GM12878 (cell line): Measurements from ENCODE around the gene EIF2B1. TPM values are rescaled to one million over a fixed set of nuclear protein-coding genes. Genes with fewer than 3 reads are reported as not detected.

Experiments used
- ATAC-seq: fragments of 200-7000 bp; cut with Tn5 transposase; 3 replicates; pipeline ENCODE4 v1.9.1; 2020; ENCODE audit warnings: mild to moderate bottlenecking, moderate library complexity
- BruUV-seq: library from RNA; stranded (reverse); fragments of 400-500 nt; replicated peaks from 2 replicates; lab custom pipeline; 2021; lab: Mats Ljungman, UMichigan
- CTCF ChIA-PET: fragments of 300-600 bp; sonication (Branson Sonifier 250); formaldehyde crosslinking; extraction: SDS; loops from one replicate; lab custom pipeline; 2021; ENCODE audit warnings: inconsistent platforms; lab: Yijun Ruan, JAX
- POLR2A ChIA-PET: fragments of 350-600 bp; formaldehyde crosslinking; extraction: SDS; loops from one replicate; lab custom pipeline; 2021; ENCODE audit warnings: inconsistent platforms; lab: Charles Lee
- RAD21 ChIA-PET: fragments of 300-600 bp; sonication (Branson Sonifier 250); formaldehyde crosslinking; loops from one replicate; lab custom pipeline; 2023; ENCODE audit warnings: antibody characterized with exemption; ENCODE audit not compliant: unreplicated experiment; lab: Charles Lee
- SMC1A ChIA-PET: fragments of 300-600 bp; sonication (Branson Sonifier 250); formaldehyde crosslinking; loops from one replicate; lab custom pipeline; 2023; ENCODE audit not compliant: unreplicated experiment, uncharacterized antibody; lab: Charles Lee
- DNase-seq: peaks from one replicate; pipeline ENCODE4 v3.0.0-alpha.2; 2011; ENCODE audit warnings: low read depth, low spot score
- FAIRE-seq: peaks from 3 replicates; lab custom pipeline; 2011; peaks lifted over from hg19 to GRCh38; lab: Jason Lieb, UNC
- H2AFZ ChIP-seq: 2 replicates; pipeline ENCODE4 v1.6.0; 2011; ENCODE audit warnings: low read depth, low read length, control low read depth; ENCODE audit not compliant: control insufficient read depth
- H3K27ac ChIP-seq: 2 replicates; pipeline ENCODE4 v1.5.1; 2011; ENCODE audit warnings: control low read depth; ENCODE audit not compliant: control insufficient read depth, insufficient read depth
- H3K27me3 ChIP-seq, 2 experiments: replicated peaks in 1 of 2; 2 replicates each; pipeline versions ENCODE4 v1.6.0 to v1.6.1; 2011; ENCODE audit warnings: low read length in 1 of 2; ENCODE audit not compliant: control insufficient read depth in 2 of 2, insufficient read depth in 2 of 2
- H3K36me3 ChIP-seq, 2 experiments: 2 replicates each; pipeline ENCODE4 v1.5.1; 2011; ENCODE audit warnings: low read length in 1 of 2; ENCODE audit not compliant: control insufficient read depth in 2 of 2, insufficient read depth in 2 of 2
- H3K4me1 ChIP-seq: 2 replicates; pipeline ENCODE4 v1.6.1; 2011; ENCODE audit warnings: mild to moderate bottlenecking, low read length, moderate library complexity, mixed read lengths; ENCODE audit not compliant: control insufficient read depth, insufficient read depth
- H3K4me2 ChIP-seq: 2 replicates; pipeline ENCODE4 v1.6.0; 2011; ENCODE audit warnings: control low read depth; ENCODE audit not compliant: control insufficient read depth, insufficient read depth
- H3K4me3 ChIP-seq: fragments of 200-600 bp; sonication (generic); 2 replicates; pipeline ENCODE4 v1.5.1; 2016
- H3K79me2 ChIP-seq: 2 replicates; pipeline ENCODE4 v1.6.0; 2011; ENCODE audit warnings: low read length; ENCODE audit not compliant: control insufficient read depth, insufficient read depth
- H3K9ac ChIP-seq: 2 replicates; pipeline ENCODE4 v1.8.0; 2011; ENCODE audit warnings: low read length, control low read depth, mixed read lengths; ENCODE audit not compliant: control insufficient read depth, insufficient read depth
- H3K9me3 ChIP-seq: replicated peaks from 3 replicates; pipeline ENCODE4 v1.5.1; 2011; ENCODE audit warnings: mild to moderate bottlenecking, low read length; ENCODE audit not compliant: control insufficient read depth, insufficient read depth
- H4K20me1 ChIP-seq: 2 replicates; pipeline ENCODE4 v1.6.0; 2011; ENCODE audit not compliant: control insufficient read depth, insufficient read depth
- E4F1 ChIP-seq: fragments of 450-650 bp; IDR thresholded peaks from 2 replicates; pipeline ENCODE4 v1.6.1; 2018; ENCODE audit warnings: borderline replicate concordance, mild to moderate bottlenecking; ENCODE audit not compliant: partially characterized antibody
- EED ChIP-seq: sonication (generic); IDR thresholded peaks from 2 replicates; pipeline ENCODE4 v1.6.1; 2016; ENCODE audit warnings: antibody characterized with exemption, low read depth
- ETV6 ChIP-seq, 2 experiments: fragments of 450-650 bp in 1 of 2; IDR thresholded peaks in 1 of 2; conservative IDR thresholded peaks in 1 of 2; 2 replicates each; pipeline ENCODE4 v1.6.1; 2014; ENCODE audit warnings: antibody characterized with exemption in 1 of 2, borderline replicate concordance in 1 of 2, low read depth in 1 of 2, mild to moderate bottlenecking in 1 of 2, moderate library complexity in 1 of 2
- RFX5 ChIP-seq: IDR thresholded peaks from 2 replicates; pipeline ENCODE4 v1.6.1; 2011; ENCODE audit warnings: low read depth, low read length, improper control_type of control experiment
- WGBS: methylation state at CpG from one replicate; pipeline ENCODE4 v1.1.6; 2016; ENCODE audit warnings: low lambda C conversion rate; ENCODE audit not compliant: insufficient replicate concordance, insufficient coverage; ENCODE audit errors: missing lambda C conversion rate; 5-methylcytosine and 5-hydroxymethylcytosine counted together
- in situ Hi-C: fragments of 300-500 bp; cut with MboI; formaldehyde crosslinking; loops from 9 replicates; pipeline ENCODE4 v1.14.3; 2018; ENCODE audit warnings: mixed read lengths
- intact Hi-C: fragments of 100-400 bp; cut with micrococcal nuclease; formaldehyde crosslinking; loops from one replicate; pipeline ENCODE4 v1.14.2; 2022; ENCODE audit not compliant: unreplicated experiment
- polyA plus RNA-seq, 11 experiments: library from polyadenylated mRNA; depleted of rRNA in 4 of 11; unstranded in 6 of 11; stranded (reverse) in 5 of 11; fragments of >200 nt; fragmentation: Nextera tagmentation in 4 of 11; fragmentation: Illumina TruSeq in 1 of 11; extraction: Ambion mirVana in 4 of 11; extraction: Trizol in 1 of 11; gene quantifications; 1 replicate in 1 of 11; 2 replicates in 10 of 11; pipeline versions ENCODE4 v1.2.1 to v1.2.3, GENCODE V29; 2011 to 2016; ENCODE audit warnings: inconsistent platforms in 2 of 11, missing spikeins in 2 of 11, low read depth in 1 of 11
- total RNA-seq, 4 experiments: library from RNA; depleted of rRNA in 3 of 4; stranded (reverse); fragments of >200 nt in 3 of 4; fragmentation: Illumina TruSeq in 1 of 4; extraction: Trizol in 1 of 4; gene quantifications; 2 replicates each; pipeline versions ENCODE4 v1.2.1 to v1.2.3, GENCODE V29; 2013 to 2021

EIF2B1 gene
- total and polyA plus RNA-seq, 10 of the 15 experiments (the other 5 are each of a cell fraction or from before 2014, with no cell fraction given): 17.6 to 131 (median 49.1) TPM

- TF ChIP-seq EED (no peak), E4F1 (no peak), RFX5 (no peak), ETV6 (conservative IDR thresholded peaks at IDR 0.05 in 1 of 2, IDR thresholded peaks at IDR 0.05 in 1 of 2; ENCODE audit: borderline replicate concordance in 1 of 2, low read depth in 1 of 2) (no peak)
- H2AFZ ChIP-seq: no peak overlapping the region
- peaks cover 4% of the 10 kb centered on the region; the same call in 1 of the 2 replicates for H3K4me1 ChIP-seq
- H4K20me1 ChIP-seq: no peaks in the 10 kb centered on the region
- FAIRE-seq: no peak
- H3K4me2 ChIP-seq: no peak overlapping the region
- ATAC-seq: no peak
- CTCF ChIA-PET: no interaction called here
- intact Hi-C loops: no loop called here
- in situ Hi-C loops: no loop called here
- H3K36me3 ChIP-seq: peaks cover 2 to 16% of the 10 kb centered on the region in 2 experiments
- POLR2A ChIA-PET: no interaction called here
- no peaks in the 10 kb centered on the region for H3K9me3 ChIP-seq
- H3K27ac ChIP-seq: no peak overlapping the region
- H3K79me2 ChIP-seq: peaks cover 37% of the 10 kb centered on the region
- H3K4me3 ChIP-seq: no peak overlapping the region
- no peaks in the 10 kb centered on the region for H3K27me3 ChIP-seq
- no TSS peak for BruUV-seq
- 98% methylated on average over 2 of the region's 7 CpGs for WGBS
- SMC1A ChIA-PET: interaction anchor here (0.8 kb wide), 1 partner anchor 20 kb away, joined by 3 read pairs; no protein-coding TSS in a partner anchor
- RAD21 ChIA-PET: no interaction called here
- H3K9ac ChIP-seq: no peak overlapping the region
- DNase-seq: no peak
Measured at GRCh38 chr12:123599721-123600120, 33.8 kb downstream of the EIF2B1 start.
